ENCODE measurements around the gene BMPR1B.

Gene BMPR1B

DNA sequence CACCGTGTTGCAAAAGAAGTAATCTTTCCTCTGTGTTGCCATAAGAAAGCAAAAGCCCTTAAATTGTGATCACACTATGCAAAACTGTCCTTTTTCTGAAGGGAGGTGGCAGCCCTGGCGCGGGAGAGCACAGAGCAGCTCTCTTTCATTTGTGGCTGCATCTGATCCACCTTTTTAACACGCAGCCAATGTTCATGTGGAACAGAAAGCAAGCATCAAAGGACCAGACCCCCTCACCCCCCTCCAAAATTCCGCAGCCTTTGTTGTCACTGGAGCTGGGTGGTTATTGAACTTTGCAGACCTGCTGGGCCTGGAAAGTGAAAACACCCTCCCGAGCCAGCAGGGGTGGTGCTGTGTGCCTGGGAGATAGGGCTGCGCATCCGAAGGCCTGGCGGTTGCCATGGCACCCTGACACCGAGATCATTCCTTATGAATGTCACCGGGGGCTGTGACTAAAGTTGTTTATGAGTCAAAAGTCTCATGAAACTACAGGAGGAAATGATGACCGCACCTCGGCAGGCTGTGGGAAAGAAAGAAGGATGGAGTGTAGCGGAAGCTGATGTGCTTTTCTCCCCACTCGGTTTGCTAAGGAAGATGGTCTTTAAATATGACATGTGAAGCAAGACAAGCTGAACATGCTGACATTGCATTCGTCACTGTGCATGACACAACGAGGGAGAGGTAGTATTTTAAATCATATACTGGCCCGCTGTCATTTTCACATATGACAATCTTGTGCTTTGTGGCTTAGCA is 423.7 kb downstream of the BMPR1B start:
- no peak for DNase-seq (ENCODE audit: low read depth in 2 of 2, low spot score in 1 of 2)

DNA sequence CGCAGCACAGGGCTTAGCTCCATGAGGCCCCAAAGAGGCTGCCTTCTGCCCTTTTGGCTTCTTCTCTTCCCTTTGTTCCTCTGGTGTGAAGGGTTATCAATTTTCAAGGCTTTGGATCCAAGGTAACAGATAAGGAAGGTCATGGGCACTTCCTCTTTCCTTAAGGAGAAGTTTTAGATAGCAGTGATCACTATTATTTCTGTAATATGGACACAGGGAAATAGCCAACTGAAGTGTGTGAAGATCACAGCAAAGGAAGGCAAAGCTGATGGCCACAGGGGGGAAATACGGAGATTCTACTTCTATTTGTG is 424.2 kb downstream of the BMPR1B start:
- no peak for DNase-seq (ENCODE audit: low read depth in 2 of 2, low spot score in 1 of 2)

DNA sequence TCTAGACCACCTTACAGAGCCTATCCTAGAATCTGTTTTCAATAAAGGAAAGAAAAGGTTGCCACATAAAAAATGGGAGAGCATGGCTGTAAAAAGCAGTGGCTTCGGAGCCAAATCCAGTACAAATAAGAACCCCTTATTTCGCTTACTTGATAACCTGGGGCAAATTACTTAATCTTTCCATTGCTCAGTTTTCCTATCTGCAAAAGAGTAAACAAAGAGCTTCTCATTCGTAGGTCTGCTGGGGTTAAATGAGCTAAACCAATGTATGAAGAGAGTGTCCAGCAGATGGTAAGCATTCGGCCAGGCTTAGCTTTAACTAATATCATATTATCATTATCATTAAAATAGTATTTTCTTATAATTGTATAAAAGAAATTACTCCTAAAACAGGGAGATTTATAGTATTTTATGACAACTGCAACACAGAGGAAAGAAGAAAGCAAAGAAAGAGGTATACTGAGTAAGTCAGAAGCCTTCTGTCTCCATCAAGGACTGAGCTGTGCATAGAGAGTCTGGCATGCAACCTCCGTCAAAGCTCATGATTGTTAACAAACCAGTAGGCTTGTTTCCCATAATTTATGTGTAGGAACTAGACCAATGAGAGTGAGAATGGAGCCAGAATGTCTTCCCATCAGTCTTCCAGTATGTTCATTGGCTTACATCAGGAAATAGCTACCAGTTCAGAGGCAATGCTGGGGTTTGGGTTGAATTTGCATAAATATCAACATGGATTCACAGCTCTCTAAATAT is 426.1 kb downstream of the BMPR1B start:
- DNase-seq (ENCODE audit: low read depth in 2 of 2, low spot score in 1 of 2) = no peak

DNA sequence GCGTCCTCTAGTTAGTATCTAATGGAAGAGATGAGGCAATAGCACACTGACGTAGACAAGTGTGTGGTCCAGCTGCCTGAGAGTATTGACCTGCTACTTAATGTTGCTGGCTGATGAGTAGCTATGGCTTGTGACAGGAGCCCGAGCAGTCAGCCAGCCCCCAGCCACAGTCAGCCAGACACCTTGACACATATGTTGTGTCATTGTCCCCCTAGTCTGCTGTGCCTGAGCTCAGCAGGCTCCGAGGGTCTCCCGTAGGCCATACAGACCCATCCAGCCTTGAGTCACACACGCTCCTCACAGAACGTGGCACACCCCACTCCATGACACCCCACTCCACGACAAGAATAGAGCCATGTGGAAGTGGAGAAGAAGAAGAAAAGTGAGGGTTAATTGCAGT is 428.9 kb downstream of the BMPR1B start:
- DNase-seq (ENCODE audit: low read depth in 2 of 2, low spot score in 1 of 2) = no peak

DNA sequence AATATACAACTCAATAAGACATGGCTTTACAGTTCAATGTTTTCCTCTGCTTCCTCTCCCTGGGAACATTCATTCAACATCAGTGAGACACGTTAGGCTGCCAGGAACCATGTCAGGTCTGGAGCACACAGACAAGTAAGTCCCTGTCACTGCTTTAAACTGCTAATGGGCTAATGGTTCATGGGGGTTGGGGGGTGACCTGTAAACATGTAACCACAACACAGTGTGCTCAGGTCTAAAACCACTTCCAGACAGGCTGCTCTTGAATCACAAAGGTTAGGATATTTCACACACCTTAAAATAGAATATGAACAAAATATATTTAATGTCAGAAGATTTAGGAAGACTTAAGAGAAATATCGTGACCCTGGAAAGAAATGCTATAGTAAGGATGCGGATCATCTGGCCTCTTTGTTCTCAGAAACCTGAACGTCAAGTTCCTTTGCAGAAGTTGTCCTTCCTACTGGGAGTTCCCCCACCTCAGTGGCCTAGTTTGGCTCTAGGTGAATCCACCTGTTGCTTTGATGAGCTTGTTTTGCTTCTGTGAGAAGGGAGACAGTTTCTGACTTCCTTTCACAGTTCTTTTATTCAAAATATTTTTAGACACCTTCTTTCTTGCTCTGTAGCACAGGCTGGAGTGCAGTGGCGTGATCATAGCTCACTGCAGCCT is 431.1 kb downstream of the BMPR1B start:
- DNase-seq (ENCODE audit: low read depth in 2 of 2, low spot score in 1 of 2) = no peak

DNA sequence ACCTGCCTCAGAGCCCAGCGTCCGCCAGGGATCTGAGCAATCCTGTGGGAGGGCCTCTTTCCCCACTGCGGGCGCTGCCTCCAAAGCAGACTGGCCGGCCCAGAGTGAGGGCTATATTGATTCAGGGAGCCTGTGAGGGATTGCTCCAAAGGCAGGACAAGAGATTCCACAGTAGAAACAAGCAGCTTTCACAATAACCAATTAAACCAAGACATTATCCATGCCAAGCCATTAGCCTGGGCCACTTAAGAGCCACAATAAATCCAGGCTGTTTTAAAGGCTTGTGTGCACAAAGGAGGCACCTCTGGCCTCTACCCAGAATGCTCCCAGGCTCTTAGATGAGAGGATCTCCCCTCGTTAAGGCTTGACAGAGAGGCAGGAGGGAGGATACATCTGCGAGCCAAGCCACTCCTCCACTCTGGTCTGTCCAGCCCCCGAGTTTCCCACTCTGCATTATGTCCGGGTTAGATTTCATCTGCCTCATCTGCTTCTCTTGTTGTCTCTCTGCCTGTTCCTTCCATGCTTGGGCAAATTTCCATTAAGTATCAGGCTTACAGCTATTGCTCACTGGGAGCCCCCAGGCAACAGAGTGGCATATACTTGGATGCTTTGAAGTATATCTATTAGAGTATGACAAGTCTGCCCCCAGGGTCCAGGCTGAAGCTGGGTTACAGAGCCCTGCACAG is 433.1 kb downstream of the BMPR1B start:
- DNase-seq (ENCODE audit: low read depth in 2 of 2, low spot score in 1 of 2) = no peak

DNA sequence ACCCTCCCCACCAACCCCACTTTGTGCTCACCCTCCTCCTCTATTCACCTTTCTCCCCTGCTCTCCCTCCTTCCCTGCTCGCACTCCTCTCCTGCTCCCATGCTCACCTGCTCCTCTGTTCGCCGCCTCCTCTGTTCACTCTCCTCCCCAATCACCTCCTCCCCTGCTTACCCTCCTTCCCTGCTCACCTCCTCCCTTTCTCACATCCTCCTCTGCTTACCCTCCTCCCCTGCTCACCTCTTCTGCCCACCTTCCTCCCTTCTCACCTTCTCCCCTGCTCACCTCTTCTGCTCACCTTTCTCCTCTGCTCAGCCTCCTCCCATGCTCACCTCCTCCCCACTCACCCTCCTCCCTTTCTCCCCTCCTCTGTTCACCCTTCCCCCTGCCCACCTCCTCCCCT is 433.8 kb downstream of the BMPR1B start:
- no peak for DNase-seq (ENCODE audit: low read depth in 2 of 2, low spot score in 1 of 2)

DNA sequence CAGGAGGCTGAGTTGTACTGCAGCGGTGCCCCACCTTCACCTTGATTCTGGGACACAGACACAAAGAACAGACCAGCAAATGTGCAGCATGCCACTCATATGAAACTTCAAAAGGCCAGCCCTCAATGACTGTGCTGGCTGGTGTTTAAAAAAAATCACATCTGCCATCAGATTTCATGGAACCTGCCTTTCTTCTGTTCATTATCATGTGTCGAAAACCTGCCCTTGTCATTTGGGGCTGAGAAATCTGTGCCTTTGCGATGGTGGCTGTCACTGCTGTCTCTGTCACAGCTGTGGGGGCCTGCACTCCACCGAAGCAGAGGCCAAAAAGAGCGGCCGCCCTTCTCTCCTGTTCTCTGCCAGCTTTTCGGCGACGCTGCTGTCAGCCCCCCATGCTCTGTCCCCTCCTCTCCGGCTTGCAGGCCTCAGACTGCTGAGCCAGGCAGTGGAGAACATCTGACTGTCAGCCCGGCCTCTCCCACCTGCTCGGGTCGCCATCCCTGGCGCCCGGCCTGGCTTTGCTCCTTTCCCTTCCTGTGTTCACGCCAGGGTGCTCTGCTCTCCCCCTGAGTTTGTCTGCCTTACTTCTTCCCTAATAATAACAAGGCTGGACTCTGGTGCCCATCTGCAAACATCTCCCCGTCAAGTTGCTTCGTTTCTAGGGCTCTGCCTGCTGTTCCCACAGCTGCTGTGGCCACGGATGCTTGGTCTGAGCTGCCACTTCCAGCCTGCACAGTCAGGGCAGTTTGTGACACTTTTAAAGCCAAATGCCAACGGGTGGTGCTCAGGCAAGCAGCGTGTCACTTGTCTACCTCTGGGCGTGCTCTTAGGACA is 435.9 kb downstream of the BMPR1B start:
- DNase-seq (ENCODE audit: low read depth in 2 of 2, low spot score in 1 of 2) = no peak

DNA sequence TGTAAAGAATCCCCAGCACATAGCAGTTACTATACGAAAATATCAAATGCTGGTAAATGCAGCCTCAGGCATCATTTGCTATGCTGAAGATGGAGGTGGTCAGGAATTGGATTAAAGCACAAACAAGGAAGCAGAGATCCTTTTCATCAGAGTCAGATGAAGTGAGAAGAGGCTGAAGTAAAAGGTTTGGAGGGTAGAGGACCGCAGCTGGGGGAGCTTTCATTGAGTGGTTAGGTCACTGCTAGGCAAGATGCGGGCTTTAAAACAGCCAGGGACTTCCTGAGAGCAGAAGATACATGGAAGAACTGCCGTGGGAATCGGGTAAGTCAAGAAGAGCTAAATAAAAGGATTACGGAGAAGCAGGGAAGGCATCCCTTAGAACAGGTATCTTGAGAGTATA is 439.6 kb downstream of the BMPR1B start:
- DNase-seq (ENCODE audit: low read depth in 2 of 2, low spot score in 1 of 2) = no peak

DNA sequence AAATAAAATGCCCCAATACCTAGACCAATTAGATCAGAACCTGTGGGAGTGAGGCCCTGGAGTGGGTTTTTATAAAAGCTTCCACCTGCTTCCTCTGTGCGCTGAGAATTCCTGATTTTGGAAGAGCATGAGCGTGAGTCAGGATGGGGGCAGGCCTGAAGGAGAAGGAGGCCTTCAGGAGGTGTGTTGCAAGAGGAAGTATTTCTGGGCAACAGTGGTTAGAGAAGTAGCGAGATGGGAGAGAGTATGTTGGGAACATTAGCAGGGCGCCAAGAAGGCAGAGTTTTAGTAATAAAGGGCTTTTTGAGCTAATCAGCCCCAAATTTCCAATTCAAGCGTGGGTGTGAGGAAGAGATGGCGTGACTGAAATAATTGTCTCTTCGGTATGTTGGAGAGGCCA is 441.2 kb downstream of the BMPR1B start:
- DNase-seq (ENCODE audit: low read depth in 2 of 2, low spot score in 1 of 2) = no peak

DNA sequence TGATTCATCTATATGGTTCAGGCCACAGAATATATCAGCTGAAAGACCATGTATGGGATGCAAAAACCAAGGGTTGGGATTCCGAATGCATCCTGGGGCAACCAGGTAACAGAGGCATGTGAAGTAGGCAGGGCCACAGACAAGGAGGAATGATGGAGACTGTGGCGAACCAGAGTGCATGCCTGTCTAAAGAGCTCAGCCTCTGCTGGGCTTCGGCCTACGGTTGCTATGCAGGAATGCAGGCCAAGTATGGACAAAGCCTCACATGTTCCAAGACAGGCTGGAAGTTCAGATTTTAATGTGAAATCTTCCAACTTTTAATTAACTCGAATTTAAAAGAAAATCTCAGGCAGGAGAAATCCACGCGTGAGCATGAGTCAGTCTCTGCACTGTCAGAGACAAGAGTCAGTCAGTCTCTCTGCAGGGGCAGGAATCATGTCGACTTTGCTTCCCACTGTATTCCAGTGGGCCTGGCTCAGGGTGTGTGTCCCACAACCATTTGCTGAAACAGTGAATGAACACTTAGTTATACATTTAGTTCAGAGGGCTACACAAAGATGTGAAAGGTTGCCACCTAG is 446.6 kb downstream of the BMPR1B start:
- DNase-seq (ENCODE audit: low read depth in 2 of 2, low spot score in 1 of 2) = no peak

DNA sequence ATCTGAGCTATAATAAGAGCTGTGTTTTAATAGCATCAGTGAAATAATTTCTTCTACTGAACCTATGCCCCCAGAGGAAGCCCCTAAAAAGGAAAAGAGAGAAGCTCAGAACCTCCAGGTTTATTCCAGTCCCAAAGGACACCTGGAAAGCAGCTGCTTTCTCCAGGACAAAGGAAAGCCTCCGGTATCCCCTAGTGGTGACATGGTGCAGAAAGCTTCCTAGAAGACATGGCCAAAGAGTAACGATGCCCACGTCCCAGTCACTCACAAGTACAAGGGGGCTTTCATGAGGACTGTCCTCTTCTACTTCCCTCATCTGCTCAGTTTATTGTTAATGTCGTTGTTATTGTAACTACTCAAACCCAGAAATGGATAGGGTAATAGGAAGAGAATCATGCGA is 447.1 kb downstream of the BMPR1B start:
- DNase-seq (ENCODE audit: low read depth in 2 of 2, low spot score in 1 of 2) = no peak
